Measurements from ENCODE around the gene ARIH2.
"Not testable (repeated sequence)": the region's sequence is repeated elsewhere in the genome, so short reads cannot be mapped to it uniquely, and the experiment has no call there.

The ARIH2 gene

DNA sequence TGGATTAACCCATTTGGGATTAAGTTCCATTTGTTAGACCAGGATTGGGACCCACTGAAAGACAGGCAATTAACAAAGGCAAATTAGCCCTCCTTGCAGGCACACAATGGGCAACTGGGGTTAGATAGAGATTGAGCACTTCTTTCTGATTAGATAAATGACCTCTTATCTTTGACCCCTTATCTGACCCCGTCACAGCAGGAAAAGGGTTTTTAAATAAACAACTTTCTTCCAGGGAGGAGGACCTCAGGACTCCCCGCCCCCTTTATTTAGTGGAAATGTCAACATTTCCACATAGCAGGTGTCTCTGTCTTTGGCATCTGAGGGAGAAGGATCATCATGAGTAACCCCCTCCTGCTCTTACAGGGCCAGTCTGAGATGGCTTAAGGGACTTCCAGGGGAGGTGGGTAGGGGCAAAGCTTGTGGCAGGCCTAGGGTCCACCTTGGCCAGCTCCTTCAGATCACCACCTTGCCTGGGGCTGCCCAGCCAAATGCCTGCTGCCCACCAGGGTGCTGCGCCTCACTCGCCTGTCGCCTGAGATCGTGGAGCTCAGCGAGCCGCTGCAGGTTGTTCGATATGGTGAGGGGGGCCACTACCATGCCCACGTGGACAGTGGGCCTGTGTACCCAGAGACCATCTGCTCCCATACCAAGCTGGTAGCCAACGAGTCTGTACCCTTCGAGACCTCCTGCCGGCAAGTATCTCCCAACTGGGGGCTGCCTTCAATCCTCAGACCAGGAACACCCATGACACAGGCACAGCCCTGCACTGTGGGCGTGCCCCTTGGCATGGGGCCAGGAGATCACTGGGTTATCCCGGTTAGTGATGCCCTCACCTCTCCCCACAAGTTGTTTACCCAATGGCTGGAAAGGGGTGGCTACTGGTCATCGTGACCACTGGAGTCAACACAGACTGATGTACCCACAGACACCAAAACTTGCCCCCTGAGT is 86.0 kb downstream of the ARIH2 start:
- peak in 2 of 4 experiments; percentile 25 to 27 for DNase-seq

DNA sequence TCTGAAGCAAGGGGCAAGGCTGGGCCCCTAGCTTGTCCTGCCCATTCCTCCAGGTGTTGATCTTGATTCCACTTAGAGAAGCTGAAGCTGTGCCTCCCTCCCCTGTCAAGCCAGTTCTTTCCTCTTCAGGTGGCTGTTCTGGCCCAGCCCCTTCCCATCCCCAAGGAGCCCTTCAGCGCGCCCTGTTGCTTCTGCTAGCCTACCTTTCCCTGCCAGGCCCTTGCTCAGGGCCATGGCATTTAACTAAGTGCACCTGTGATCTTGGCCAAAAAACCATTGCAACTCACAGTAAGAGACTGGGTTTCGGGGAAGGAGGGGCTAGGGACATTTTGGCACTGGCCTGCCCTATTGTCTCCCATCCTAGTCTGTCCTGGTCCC is 86.7 kb downstream of the ARIH2 start:
- DNase-seq, result no peak

DNA sequence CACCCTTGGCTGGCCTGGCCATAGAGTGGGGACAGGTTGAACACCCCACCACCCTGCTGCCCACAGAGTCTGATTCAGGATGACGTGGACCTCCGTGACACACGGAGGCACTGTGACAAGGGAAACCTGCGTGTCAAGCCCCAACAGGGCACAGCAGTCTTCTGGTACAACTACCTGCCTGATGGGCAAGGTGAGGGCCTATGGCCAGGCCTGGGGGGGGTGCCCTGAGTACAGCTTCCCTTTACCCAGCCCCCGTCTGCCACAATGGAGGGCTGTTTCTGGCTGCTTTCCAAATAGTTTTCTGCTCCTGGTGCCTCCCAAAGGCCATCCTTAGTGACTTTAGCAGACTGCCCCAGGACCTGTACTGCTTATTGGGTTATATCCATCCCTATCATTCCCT is 87.4 kb downstream of the ARIH2 start:
- no peak for DNase-seq

DNA sequence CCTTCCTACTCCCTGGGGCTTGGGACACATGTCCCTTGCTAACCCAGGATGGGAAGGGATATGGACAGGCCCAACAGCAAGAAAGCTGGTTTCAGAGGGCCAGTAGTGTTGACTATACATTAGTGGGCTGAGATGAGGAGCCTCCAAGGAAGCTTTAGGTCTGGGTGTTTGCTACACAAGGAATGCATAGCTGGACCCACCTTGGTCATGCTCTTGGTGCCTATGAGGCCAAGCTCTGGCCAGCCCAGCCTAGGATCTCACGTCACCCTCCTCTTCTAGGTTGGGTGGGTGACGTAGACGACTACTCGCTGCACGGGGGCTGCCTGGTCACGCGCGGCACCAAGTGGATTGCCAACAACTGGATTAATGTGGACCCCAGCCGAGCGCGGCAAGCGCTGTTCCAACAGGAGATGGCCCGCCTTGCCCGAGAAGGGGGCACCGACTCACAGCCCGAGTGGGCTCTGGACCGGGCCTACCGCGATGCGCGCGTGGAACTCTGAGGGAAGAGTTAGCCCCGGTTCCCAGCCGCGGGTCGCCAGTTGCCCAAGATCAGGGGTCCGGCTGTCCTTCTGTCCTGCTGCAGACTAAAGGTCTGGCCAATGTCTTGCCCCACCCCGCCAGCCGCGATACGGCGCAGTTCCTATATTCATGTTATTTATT is 87.9 kb downstream of the ARIH2 start:
- DNase-seq, result peak; percentile 36 to 70 (median 48)

DNA sequence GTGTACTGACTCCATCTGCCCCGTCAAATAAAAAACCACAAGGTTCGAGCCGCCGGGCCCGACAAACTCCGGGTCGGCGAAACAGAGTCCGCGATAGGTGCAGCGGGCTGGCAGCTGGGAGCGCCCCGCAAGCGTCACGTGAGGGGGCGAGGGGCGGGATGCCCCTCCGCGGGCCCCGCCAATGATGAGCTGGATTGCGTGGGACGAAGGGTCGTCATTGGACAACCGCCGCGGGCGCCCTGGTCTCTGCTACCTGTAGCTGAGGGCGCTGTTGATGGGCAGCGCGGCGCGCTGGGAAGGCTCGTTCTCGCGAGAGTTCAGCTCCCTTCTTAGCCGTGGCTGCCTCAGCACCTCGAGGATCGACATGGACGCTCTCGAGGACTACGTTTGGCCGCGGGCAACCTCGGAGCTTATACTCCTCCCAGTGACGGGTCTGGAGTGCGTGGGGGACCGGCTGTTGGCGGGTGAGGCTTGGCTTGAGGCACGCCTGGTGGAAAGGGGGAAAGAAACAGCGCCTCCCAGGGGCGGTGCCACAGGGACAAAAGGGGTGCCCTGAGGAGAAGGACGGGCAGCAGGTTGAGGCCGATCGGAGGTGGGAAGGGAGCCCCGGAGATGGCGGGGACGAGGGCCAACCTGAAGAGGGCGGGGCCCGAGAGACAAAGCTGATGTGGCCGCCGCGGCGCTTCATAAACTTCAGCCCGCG is 88.6 kb downstream of the ARIH2 start, which contains the start of gene WDR6:
Gene WDR6, plus strand, starts transcription at position 324 of the 703 bp plus-strand sequence. Its CDS starts 41 bp downstream, at position 365.
- peak; percentile 94 to 98 (median 96) for DNase-seq

DNA sequence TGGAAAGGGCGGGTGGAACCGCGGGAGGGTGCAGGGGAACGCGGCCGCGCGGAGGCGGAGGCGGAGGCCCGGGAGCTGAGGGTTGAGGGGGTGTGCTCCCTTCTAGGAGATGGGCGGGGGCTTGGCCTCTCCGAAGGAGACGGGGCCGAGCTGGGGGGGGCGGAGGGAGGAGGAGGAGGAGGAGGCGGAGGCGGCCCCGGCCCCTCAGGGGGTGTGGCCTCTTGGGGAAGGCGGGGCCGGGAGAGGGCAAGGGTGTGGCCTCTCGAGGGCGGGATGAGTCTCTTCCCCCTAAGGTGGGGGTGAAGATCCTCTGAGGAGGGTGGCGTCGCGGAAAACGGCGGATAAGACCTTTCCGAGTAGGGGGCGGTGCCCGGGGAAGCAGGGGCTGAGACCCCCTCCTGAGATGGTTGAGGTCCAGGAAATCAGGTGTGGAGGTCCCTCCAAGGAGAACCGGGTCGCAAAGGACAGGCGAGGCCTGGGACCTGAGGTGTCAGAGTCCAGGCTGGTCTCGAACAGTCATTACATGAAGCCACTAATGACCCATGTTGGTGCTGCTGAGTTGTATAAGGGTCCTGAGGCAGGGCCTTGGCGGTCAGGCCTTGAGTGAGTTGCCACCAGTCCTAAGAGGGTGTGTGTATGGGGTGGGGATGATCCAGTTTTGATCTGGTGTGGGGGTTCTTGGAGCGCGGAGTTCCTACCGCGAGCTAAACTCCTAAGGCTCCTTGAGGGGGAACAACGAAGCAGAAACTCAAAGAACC is 89.3 kb downstream of the ARIH2 start:
- DNase-seq, result peak; percentile 78 to 92 (median 86)

DNA sequence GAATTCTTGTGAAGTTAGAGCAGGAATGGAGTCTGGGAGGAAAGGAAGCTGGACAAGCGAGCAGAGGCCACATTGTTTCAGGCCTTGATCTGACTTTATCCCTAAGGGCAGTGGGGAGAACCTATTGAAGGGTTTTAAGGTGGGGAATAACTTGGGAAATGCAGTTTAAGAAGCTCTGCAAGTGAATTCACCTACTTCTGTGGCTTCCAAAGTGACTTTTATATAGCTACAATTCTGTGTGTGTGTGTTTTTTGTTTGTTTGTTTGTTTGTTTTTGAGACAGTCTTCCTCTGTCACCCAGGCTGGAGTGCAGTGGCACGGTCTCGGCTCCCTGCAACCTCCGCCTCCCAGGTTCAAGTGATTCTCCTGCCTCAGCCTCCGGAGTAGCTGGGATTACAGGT is 90.0 kb downstream of the ARIH2 start:
- not testable (repeated sequence) for DNase-seq

DNA sequence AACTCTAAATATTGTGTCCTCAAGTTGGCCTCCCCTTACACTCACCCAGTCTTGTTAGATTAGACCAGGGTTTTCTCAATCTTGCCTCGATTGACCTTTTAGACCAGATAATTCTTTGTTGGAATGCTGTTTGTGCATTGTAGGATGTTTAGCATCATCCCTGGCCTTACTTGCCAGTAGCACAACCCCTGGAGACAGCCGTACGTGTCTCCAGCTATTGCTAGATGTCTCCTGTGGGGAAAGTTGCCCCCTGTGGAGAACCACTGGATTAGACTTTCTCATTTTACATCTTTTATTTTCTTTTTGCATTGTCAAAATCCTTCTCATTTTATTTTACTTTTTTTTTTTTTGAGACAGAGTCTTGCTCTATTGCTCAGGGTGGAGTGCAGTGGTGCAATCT is 90.8 kb downstream of the ARIH2 start:
- no peak for DNase-seq

DNA sequence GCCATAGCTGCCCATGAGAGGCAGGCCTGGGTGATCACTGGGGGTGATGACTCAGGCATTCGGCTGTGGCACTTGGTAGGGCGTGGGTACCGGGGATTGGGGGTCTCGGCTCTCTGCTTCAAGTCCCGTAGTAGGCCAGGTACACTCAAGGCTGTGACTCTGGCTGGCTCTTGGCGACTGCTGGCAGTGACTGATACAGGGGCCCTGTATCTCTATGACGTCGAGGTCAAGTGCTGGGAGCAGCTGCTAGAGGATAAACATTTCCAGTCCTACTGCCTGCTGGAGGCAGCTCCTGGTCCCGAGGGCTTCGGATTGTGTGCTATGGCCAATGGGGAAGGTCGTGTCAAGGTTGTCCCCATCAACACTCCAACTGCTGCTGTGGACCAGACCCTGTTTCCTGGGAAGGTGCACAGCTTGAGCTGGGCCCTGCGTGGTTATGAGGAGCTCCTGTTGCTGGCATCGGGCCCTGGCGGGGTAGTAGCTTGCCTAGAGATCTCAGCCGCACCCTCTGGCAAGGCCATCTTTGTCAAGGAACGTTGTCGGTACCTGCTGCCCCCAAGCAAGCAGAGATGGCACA is 93.9 kb downstream of the ARIH2 start:
- DNase-seq, result no peak

DNA sequence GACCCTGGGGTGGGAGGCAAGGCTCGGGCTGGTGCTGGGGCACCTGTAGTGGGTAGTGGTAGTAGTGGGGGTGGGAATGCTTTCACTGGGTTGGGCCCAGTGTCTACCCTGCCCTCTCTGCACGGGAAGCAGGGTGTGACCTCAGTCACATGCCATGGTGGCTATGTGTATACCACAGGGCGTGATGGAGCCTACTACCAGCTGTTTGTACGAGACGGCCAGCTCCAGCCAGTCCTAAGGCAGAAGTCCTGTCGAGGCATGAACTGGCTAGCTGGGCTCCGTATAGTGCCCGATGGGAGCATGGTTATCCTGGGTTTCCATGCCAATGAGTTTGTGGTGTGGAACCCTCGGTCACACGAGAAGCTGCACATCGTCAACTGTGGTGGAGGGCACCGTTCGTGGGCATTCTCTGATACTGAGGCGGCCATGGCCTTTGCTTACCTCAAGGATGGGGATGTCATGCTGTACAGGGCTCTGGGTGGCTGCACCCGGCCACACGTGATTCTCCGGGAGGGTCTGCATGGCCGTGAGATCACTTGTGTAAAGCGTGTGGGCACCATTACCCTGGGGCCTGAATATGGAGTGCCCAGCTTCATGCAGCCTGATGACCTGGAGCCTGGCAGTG is 94.6 kb downstream of the ARIH2 start:
- DNase-seq, result no peak

DNA sequence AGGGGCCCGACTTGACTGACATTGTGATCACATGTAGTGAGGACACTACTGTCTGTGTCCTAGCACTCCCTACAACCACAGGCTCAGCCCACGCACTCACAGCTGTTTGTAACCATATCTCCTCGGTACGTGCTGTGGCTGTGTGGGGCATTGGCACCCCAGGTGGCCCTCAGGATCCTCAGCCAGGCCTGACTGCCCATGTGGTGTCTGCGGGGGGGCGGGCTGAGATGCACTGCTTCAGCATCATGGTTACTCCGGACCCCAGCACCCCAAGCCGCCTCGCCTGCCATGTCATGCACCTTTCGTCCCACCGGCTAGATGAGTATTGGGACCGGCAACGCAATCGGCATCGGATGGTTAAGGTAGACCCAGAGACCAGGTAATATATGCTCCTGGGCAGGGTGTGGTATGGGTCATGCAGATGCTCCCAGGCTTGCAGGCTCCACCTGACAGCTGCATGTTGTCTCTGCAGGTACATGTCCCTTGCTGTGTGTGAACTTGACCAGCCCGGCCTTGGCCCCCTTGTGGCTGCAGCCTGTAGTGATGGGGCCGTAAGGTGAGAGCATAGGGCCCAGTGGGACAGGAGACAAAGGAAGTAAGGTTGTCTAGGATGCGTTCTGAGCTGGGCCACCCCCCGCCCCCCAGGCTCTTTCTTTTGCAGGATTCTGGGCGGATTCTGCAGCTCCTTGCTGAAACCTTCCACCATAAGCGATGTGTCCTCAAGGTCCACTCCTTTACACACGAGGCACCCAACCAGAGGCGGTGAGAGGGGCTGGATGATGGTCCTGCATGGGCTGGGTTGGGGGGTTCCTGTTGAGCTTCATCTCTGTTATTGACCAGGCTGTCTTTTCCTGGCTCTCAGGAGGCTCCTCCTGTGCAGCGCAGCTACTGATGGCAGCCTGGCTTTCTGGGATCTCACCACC is 95.4 kb downstream of the ARIH2 start:
- peak; percentile 49 to 74 (median 60) for DNase-seq

DNA sequence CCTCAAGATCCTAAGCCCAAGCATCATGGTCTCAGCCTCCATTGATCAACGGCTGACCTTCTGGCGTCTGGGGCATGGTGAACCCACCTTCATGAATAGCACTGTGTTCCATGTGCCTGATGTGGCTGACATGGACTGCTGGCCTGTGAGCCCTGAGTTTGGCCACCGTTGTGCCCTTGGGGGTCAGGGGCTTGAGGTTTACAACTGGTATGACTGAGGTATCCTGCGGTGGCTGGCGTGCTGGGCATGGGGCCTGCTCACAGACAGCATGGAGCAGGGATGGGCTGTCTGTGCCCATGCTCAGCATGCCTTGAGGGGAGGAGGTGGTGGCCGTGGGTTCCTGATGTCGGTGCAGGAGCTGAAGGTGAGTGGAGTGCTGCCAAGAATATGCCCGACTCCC is 96.4 kb downstream of the ARIH2 start:
- no peak for DNase-seq

DNA sequence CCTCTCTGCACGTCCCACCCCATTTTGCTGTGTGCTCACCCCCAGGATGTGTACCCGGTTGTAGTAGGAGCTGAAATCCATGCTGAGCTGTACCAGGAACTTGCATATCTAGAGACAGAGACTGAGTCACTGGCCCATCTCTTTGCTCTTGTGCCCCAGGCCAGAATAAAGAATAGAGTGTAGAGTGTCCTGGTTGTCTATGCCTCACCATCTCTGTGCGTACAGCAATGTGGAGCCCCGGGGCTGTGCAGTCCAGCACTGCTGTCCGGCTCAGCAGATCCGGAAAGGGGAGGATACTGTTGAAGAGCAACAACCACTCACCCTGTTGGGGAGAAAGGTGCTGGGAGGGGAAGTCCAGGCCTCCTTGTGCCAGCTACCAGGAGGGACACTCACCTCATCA is 97.1 kb downstream of the ARIH2 start:
- no peak for DNase-seq

DNA sequence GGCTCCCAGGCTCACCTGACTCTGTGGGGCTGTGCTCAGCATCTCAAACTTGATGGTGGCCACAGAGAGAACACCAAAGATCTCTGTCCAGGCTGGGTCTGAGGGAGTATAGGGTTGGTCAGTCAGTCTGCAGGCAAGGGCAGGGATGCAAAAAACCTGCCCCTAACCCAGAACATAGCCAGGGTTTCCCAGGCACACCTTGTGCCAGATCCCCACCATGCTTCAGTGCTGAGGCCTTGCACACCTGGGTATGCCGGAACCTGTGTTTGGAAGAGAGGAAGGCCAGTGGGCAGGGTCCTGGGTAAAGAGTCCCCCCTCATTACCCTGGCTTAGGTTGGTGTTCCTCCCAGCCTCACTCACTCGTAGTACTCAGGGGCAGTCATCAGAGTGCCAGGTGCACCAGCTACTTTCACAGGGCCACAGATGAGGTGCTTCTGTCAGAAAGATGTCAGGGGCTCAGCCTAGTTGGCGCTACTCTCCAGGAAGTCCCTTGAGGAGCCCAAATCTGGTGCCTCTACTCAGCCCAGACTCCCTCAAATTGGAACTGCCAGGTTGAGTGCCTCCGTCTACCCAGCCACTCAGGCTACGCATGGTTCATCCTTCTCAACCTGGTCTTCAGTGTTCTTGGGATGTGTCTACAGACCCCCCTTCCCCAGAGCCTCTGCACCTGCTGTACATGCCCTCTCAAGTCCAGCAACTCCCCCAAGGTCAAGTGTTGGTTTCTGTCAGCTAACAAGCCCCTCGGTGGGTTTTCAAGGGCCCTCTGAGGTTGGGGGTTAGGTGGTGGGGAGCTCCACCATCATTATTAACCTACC is 98.0 kb downstream of the ARIH2 start:
- DNase-seq, result no peak

DNA sequence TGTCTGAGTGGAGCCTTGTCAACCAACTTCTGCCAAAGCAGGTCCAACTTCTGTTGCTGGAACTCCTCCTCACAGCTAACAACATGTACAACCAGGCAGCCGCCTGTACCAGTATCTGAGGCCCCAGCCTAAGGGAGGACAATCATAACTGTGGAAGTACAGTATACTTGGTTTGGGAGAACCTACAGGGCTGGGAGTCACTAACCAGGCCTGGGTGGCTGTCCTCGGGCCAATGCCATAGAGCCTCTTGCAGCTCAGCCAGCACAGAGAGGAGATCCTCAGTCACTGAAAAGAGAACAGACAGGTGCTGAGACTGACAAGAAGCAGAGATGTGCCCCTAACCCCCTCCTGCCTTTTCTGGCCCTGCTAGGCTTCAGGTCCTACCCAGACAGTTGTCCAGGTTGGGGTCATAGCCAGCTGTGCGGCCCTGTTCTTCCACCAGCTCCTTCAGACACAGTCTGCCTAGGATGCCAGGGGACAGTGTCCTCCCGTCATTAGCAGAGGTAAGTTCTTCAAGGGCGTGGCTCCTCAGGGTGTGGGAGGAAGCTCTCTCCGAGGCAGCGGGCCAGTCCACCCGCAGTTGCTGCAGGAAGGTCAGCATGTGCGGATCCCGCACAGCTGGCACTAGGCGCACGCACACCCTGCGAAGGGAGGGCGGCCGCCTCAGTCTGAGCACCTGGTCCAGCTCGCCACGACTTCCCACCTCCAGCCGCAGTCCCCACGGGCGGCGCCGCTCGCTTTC is 98.8 kb downstream of the ARIH2 start:
- DNase-seq, result peak in 3 of 4 experiments; percentile 21 to 52 (median 40)

DNA sequence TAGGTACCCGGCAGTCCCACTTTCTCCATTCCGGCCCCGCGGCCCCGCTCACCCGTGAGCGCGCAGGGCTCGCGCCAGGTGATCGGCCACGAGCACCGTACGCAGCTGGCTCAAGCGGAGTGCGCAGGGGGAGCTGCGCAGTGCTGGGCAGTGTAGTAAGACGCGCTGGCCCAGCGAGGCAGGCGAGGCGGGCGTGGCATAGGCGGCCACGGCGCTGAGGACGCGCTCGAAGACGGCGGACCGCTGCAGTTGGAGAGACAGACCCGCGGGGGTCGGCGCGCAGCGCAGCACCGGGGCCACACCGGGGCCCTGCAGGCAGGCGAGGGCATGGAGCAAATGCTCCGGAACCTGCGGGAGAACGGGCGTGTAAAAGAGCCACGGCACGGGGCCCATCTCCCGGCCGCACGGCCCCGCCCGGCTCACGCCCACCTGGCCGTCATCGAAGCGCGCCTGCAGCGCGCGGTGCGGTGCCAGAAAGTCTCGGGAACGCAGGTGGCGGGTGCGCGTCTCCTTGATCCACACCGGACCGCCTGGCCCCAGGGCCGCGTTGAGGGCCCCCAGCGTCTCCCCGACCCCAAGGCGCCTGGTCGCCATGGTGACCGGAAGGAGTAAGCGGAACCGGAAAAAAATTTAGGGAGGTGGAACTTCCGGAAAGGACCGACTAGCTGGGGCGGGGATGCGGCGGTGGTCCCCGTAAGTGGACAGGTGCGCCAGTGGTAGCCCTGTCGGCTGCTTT is 99.5 kb downstream of the ARIH2 start, which contains the start of gene DALRD3:
Gene DALRD3, minus strand, starts transcription at position 610 of the 736 bp plus-strand sequence. Its CDS starts 16 bp downstream, at position 594.
- peak; percentile 58 to 81 (median 71) for DNase-seq

DNA sequence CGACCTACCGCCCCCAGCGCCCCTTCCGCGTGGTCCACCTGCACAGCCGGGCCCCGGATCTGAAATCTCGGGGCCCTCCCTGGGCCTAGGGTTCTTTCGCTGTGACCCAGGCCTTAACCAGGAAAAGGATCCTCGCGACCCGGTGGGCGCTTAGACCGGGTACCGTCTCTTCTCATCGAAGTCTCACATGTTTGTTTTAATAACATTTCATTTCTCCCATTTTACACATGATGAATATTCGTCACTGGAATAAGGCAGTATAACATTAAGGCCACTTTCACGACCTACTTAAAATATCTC is 100.0 kb downstream of the ARIH2 start:
- DNase-seq, result no peak

DNA sequence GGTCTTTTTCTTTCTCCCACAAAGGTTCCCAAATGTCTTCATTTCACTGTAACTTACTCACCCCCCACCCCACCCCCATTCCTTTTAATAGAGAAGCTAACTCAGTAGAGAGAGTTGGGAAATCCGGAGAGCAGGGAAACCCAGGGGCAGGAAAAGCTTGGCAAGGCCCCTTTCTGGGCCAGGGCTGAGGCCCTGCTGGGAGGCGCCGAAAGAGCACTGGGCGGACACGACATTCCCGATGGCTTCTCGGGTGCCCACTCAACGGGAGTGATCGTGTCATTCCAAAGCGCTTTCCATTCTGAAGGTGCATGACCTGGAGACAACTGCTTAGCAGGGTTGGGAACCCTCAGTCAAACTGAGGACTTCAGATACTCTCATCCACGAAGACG is 101.3 kb downstream of the ARIH2 start:
- DNase-seq, result peak; percentile 33 to 60 (median 53)
